Transverse colon (tissue), 4 donors: ENCODE results near the gene TGFBR2. TPM values are rescaled to one million over a fixed set of nuclear protein-coding genes. Genes with fewer than 3 reads are reported as not detected.
A peak's percentile ranks its signal among the peaks of the same experiment; 100 is the strongest.

ENCODE experiments used
- DNase-seq: peaks from one replicate; pipeline ENCODE4 v3.0.0-alpha.2; 2019
- H3K27ac ChIP-seq, 4 donors: fragments of 200-600 bp; sonication (generic); 2 replicates each; pipeline ENCODE4 v1.5.1; 2016 to 2018; ENCODE audit warnings: inconsistent platforms in 4 of 4
- H3K27me3 ChIP-seq: fragments of 200-600 bp; sonication (generic); 2 replicates; pipeline ENCODE4 v1.5.1; 2017; ENCODE audit warnings: inconsistent platforms
- H3K36me3 ChIP-seq, 4 donors: fragments of 200-600 bp; sonication (generic); 2 replicates each; pipeline ENCODE4 v1.5.1; 2017 to 2019; ENCODE audit warnings: inconsistent platforms in 4 of 4
- H3K4me1 ChIP-seq, 4 donors: fragments of 200-600 bp; sonication (generic); 2 replicates each; pipeline ENCODE4 v1.5.1; 2017 to 2020; ENCODE audit warnings: inconsistent platforms in 4 of 4
- H3K4me3 ChIP-seq, 4 donors: fragments of 200-600 bp; sonication (generic); 1 replicate in 1 of 4; 2 replicates in 3 of 4; pipeline versions ENCODE4 v1.5.1 to v1.6.1; 2017 to 2019; ENCODE audit warnings: inconsistent platforms in 4 of 4
- H3K9me3 ChIP-seq, 2 donors: fragments of 200-600 bp; sonication (generic); 2 replicates each; pipeline ENCODE4 v1.5.1; 2017 to 2019; ENCODE audit warnings: inconsistent platforms in 2 of 2
- EP300 ChIP-seq: sonication (generic); formaldehyde crosslinking; IDR thresholded peaks from one replicate; pipeline ENCODE4 v1.6.1; 2017; ENCODE audit warnings: antibody characterized with exemption, low read depth
- POLR2A ChIP-seq: fragments of 450-650 bp; IDR thresholded peaks from one replicate; pipeline ENCODE4 v1.6.1; 2016; ENCODE audit warnings: antibody characterized with exemption, mild to moderate bottlenecking, moderate library complexity
- POLR2AphosphoS5 ChIP-seq, 3 donors: sonication (generic); formaldehyde crosslinking; IDR thresholded peaks; one replicate each; pipeline ENCODE4 v1.6.1; 2016; ENCODE audit warnings: antibody characterized with exemption in 3 of 3
- WGBS, 2 donors: methylation state at CpG; one replicate each; pipeline ENCODE4 v1.1.5; 2018; ENCODE audit warnings: low coverage in 1 of 2; 5-methylcytosine and 5-hydroxymethylcytosine counted together
- in situ Hi-C, 4 donors: fragments of 200-750 bp; cut with MboI; loops; one replicate each; pipeline versions ENCODE4 v1.15.0 to v1.15.1; 2017; ENCODE audit warnings: low sequenced_read_pairs in 3 of 4, low pct_ligation_motif_present in 1 of 4, low pct_unique_long_range_greater_than_20kb in 1 of 4
- intact Hi-C: fragments of 100-400 bp; cut with DNase I; formaldehyde crosslinking; loops from one replicate; pipeline ENCODE4 v1.15.1; 2023; ENCODE audit warnings: low total_unique reads
- total RNA-seq, 4 donors: library from RNA; depleted of rRNA; stranded (reverse); fragments of >200 nt; gene quantifications; one replicate each; pipeline ENCODE4 v1.1.0, GENCODE V29; 2016
- TF ChIP-seq, protein P1 (sequence below), 5 experiments: fragments of 200-600 bp in 3 of 5; fragments of 450-650 bp in 2 of 5; sonication (generic) in 3 of 5; IDR thresholded peaks; 1 replicate in 2 of 5; 2 replicates in 3 of 5; pipeline ENCODE4 v1.5.1; 2016 to 2017; ENCODE audit warnings: antibody characterized with exemption in 5 of 5, inconsistent platforms in 3 of 5, mild to moderate bottlenecking in 2 of 5, moderate library complexity in 1 of 5

The TGFBR2 gene
- total RNA-seq, 4 donors from 2014 or later = 63.2 to 179 (median 98.5) TPM

DNA sequence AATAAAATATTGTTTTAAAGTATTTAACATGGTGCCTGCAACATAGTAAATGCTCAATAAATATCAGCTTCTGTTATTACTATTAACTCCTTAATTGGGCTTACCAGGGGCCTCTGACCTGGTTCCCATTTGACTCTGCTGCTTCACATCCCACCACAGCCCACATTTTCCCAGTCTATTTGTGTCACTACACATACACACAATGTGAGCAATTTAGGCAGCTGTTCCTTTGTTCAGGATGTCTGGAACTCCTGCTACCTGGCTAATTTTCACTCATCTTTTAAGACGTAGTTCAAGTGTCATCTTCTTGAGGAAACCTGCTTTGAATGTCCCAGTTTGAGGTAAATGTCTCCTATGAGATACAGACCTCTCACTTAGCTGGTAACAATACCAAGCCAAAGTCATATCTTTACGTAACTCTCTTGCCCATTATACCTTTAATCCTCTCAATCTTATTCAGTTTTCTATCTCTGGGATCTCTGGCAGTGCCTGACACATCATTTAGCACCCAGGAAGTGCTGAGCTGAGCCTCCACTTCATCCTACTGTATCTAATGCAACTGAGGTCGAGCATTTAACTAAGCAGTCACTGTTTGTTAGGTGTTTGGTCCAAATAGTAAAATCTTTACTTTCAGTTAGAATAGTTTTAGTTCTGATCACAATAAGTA lies 4.4 kb downstream of the TGFBR2 start:
- WGBS, 2 donors = 25 to 60% methylated on average over 2 to 3 of the region's 3 CpGs
- Histone ChIP-seq H3K36me3 (no peaks in the 10 kb centered on the region), H3K27ac (peak overlapping the region; percentile 96 to 99 (median 99)), H3K27me3 (no peaks in the 10 kb centered on the region), H3K9me3 (no peaks in the 10 kb centered on the region), H3K4me3 (peak overlapping the region in 1 of 4 donors; percentile 67), H3K4me1 (peaks cover 0 to 73% (median 40%) of the 10 kb centered on the region in 4 donors)
- DNase-seq = no peak
- in situ Hi-C loops (no loop called here), intact Hi-C loops (loop anchor here (10.0 kb wide), 1 partner anchor 74 kb away; no protein-coding TSS in a partner anchor)
- no peak for TF ChIP-seq POLR2AphosphoS5 (IDR thresholded peaks at IDR 0.05)
- TF ChIP-seq, protein P1, sequence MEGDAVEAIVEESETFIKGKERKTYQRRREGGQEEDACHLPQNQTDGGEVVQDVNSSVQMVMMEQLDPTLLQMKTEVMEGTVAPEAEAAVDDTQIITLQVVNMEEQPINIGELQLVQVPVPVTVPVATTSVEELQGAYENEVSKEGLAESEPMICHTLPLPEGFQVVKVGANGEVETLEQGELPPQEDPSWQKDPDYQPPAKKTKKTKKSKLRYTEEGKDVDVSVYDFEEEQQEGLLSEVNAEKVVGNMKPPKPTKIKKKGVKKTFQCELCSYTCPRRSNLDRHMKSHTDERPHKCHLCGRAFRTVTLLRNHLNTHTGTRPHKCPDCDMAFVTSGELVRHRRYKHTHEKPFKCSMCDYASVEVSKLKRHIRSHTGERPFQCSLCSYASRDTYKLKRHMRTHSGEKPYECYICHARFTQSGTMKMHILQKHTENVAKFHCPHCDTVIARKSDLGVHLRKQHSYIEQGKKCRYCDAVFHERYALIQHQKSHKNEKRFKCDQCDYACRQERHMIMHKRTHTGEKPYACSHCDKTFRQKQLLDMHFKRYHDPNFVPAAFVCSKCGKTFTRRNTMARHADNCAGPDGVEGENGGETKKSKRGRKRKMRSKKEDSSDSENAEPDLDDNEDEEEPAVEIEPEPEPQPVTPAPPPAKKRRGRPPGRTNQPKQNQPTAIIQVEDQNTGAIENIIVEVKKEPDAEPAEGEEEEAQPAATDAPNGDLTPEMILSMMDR (IDR thresholded peaks at IDR 0.05) = no peak
- no peak for TF ChIP-seq POLR2A
- no peak for TF ChIP-seq EP300

DNA sequence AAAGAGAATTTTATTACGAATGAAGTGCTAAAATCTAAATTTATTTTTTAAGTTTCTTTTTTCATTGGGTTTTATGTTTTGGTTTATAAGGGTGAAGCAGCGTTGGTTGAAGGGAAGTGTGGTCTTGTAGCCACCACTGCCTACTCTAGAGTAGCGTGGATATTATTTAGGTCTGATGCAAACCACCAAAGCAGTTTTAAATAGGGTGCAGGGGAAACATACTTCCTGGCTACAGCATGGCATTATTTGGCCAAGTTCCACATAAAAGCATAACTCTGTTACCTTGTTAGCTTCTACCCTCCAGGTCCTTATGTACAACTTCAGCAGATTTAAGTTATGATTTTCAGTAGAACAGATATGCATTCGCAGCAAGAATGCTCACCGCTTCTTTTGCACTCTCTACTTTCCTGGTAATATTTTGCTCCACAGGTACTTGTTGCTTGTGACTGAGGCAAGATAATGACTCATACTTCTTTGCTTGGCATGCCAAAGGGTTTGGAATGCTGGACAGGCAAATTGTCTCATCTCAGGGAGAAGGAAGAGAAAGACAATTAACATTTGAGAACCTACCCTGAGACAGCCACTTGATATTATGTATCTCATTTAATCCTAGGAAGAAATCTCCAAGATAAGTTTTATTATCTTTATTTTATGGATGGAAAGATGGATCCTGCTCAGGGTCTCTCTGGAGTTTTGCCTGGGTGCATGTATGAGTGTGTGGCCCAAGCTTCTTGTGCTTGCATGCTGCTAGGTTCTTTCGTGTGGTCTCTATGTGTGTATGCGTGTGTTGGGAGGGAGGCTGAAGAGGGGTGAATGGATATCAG lies 5.4 kb downstream of the TGFBR2 start:
- Histone ChIP-seq H3K4me3 (peak overlapping the region in 1 of 4 donors; percentile 6), H3K4me1 (peaks cover 0 to 81% (median 40%) of the 10 kb centered on the region in 4 donors), H3K36me3 (no peaks in the 10 kb centered on the region), H3K9me3 (no peaks in the 10 kb centered on the region), H3K27ac (peak overlapping the region; percentile 96 to 99 (median 99)), H3K27me3 (no peaks in the 10 kb centered on the region)
- intact Hi-C loops = loop anchor here (10.0 kb wide), 1 partner anchor 73 kb away; no protein-coding TSS in a partner anchor
- 73 to 77% methylated on average over 6 to 7 of the region's 7 CpGs for WGBS, 2 donors
- TF ChIP-seq POLR2AphosphoS5 (IDR thresholded peaks at IDR 0.05) (no peak), POLR2A (no peak)
- TF ChIP-seq, protein P1 (IDR thresholded peaks at IDR 0.05) = no peak
- no peak for DNase-seq
- in situ Hi-C loops = no loop called here

DNA sequence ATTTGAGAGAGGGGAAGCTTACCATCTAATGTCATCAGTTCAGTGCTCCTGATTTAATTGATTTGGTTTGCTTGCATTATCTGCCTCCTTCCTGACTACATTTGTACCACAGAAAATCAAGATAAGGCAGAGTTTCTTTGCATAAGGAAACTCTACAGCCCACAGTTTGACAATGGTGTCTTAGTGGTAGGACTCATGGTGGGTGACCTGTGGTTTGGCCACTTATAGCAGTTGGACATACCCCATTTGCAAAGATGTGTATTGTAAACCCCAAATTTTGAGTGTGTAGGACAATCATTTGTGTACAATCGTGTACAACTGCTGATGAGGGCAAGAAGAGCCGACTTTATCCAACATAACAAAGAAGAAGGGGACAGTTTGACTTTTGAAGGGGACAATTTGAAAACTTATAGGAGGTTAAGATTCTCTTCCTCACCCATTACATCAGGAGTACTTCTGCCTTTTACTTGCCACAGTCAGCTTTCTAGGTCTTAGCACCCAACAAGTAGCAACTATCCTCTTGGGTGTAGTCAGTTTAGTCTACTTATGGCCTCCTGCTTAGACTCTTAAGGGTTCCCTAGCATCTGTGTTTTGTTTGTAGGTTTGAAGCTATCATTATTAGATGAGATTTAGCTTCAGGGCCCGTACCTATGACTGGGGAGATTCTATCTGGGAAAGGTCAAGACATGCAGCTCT lies 6.2 kb downstream of the TGFBR2 start:
- Histone ChIP-seq H3K4me1 (peaks cover 0 to 88% (median 40%) of the 10 kb centered on the region in 4 donors), H3K9me3 (no peaks in the 10 kb centered on the region), H3K4me3 (peak overlapping the region in 1 of 4 donors; percentile 6), H3K27ac (peak overlapping the region; percentile 96 to 99 (median 99)), H3K36me3 (no peaks in the 10 kb centered on the region), H3K27me3 (no peaks in the 10 kb centered on the region)
- DNase-seq = no peak
- no peak for TF ChIP-seq EP300
- no peak for TF ChIP-seq POLR2AphosphoS5 (IDR thresholded peaks at IDR 0.05)
- no peak for TF ChIP-seq POLR2A
- TF ChIP-seq, protein P1 (IDR thresholded peaks at IDR 0.05) = no peak
- in situ Hi-C loops = no loop called here
- 46 to 64% methylated on average over 1 to 3 of the region's 3 CpGs for WGBS, 2 donors
- intact Hi-C loops = loop anchor here (10.0 kb wide), 1 partner anchor 72 kb away; no protein-coding TSS in a partner anchor
